Amygdala (tissue), 56 donors: Measurements from ENCODE around the gene BEX3.
"Not testable (repeated sequence)": the region's sequence is repeated elsewhere in the genome, so short reads cannot be mapped to it uniquely, and the experiment has no call there.

Experiments
- DNase-seq, 56 donors: peaks; one replicate each; lab custom pipeline; 2025; lab: John Stamatoyannopoulos, UW

BEX3 gene

GRCh38 chrX:103376118-103376978 lies at the start of gene BEX3:
TSS of gene BEX3 (plus strand) at chrX:103376538. CDS start at chrX:103377522, 984 bp downstream.
- DNase-seq, result peak in 54 of 56 donors; percentile 1 to 76 (median 42)

GRCh38 chrX:103329991-103330390 lies 46.3 kb upstream of the BEX3 start, which contains the start of gene TCEAL7:
TSS of gene TCEAL7 (plus strand) at chrX:103330239. CDS start at chrX:103331404, 1,165 bp downstream.
- peak in 53 of 56 donors; percentile 1 to 82 (median 41) for DNase-seq

GRCh38 chrX:103330681-103331288 lies 45.6 kb upstream of the BEX3 start:
- peak in 15 of 56 donors; percentile 1 to 38 (median 10) for DNase-seq

- DNase-seq, result peak in 22 of 56 donors; percentile 0 to 24 (median 8)
Measured at GRCh38 chrX:103338663-103339062, 37.7 kb upstream of the BEX3 start.

- DNase-seq, result peak in 12 of 56 donors; percentile 0 to 65 (median 8)
Measured at GRCh38 chrX:103343105-103343504, 33.2 kb upstream of the BEX3 start.

GRCh38 chrX:103344606-103345005 lies 31.7 kb upstream of the BEX3 start:
- DNase-seq, result no peak

GRCh38 chrX:103347682-103348397 lies 28.5 kb upstream of the BEX3 start:
- no peak for DNase-seq

- DNase-seq, result peak in 49 of 56 donors; percentile 0 to 73 (median 25)
Measured at GRCh38 chrX:103356130-103356798, 20.1 kb upstream of the BEX3 start, which contains the start of gene TCEAL9. TSS of gene TCEAL9 (plus strand) at chrX:103356506. CDS start at chrX:103357685, 1,179 bp downstream.

GRCh38 chrX:103356858-103357257 lies 19.5 kb upstream of the BEX3 start:
- peak in 25 of 56 donors; percentile 0 to 43 (median 8) for DNase-seq

- no peak for DNase-seq
Measured at GRCh38 chrX:103357871-103358270, 18.5 kb upstream of the BEX3 start.

GRCh38 chrX:103359605-103360004 lies 16.7 kb upstream of the BEX3 start:
- not testable (repeated sequence) for DNase-seq

GRCh38 chrX:103360092-103360491 lies 16.2 kb upstream of the BEX3 start:
- DNase-seq, result no peak

GRCh38 chrX:103360916-103361315 lies 15.4 kb upstream of the BEX3 start:
- DNase-seq, result no peak

GRCh38 chrX:103361798-103362197 lies 14.5 kb upstream of the BEX3 start:
- no peak for DNase-seq

GRCh38 chrX:103362474-103362873 lies 13.9 kb upstream of the BEX3 start:
- no peak for DNase-seq

- no peak for DNase-seq
Measured at GRCh38 chrX:103363046-103363445, 13.3 kb upstream of the BEX3 start.

GRCh38 chrX:103367502-103367901 lies 8.8 kb upstream of the BEX3 start:
- DNase-seq, result no peak

GRCh38 chrX:103369479-103369878 lies 6.9 kb upstream of the BEX3 start:
- no peak for DNase-seq

- no peak for DNase-seq
Measured at GRCh38 chrX:103372886-103373285, 3.5 kb upstream of the BEX3 start.

GRCh38 chrX:103373581-103373980 lies 2.8 kb upstream of the BEX3 start:
- DNase-seq, result no peak
